Astrocyte (in vitro differentiated cells and primary cell): ENCODE data around the gene GMNN. TPM values are rescaled to one million over a fixed set of nuclear protein-coding genes. Genes with fewer than 3 reads are reported as not detected.

ENCODE experiments used
- DNase-seq: peaks from one replicate; pipeline ENCODE4 v3.0.0-alpha.2; 2010; ENCODE audit warnings: low read depth
- FAIRE-seq: peaks from 2 replicates; lab custom pipeline; 2011; peaks lifted over from hg19 to GRCh38; lab: Jason Lieb, UNC
- H2AFZ ChIP-seq: 2 replicates; pipeline ENCODE4 v1.6.0; 2012; ENCODE audit warnings: low read depth, low read length, inconsistent platforms
- H3K27ac ChIP-seq: 2 replicates; pipeline ENCODE4 v1.5.1; 2011; ENCODE audit warnings: low read depth, low read length, inconsistent platforms
- H3K27me3 ChIP-seq: 2 replicates; pipeline ENCODE4 v1.6.0; 2011; ENCODE audit warnings: low read length, inconsistent platforms; ENCODE audit not compliant: insufficient read depth
- H3K36me3 ChIP-seq: 2 replicates; pipeline ENCODE4 v1.5.1; 2011; ENCODE audit warnings: low read length, inconsistent platforms; ENCODE audit not compliant: insufficient read depth
- H3K4me1 ChIP-seq: 2 replicates; pipeline ENCODE4 v1.5.1; 2011; ENCODE audit warnings: low read length, inconsistent platforms; ENCODE audit not compliant: insufficient read depth
- H3K4me2 ChIP-seq: 2 replicates; pipeline ENCODE4 v1.6.0; 2012; ENCODE audit warnings: low read length, inconsistent platforms
- H3K4me3 ChIP-seq: 2 replicates; pipeline ENCODE4 v1.5.1; 2011; ENCODE audit warnings: low read depth, mild to moderate bottlenecking, low read length, inconsistent platforms; ENCODE audit not compliant: insufficient read depth
- H3K79me2 ChIP-seq: 2 replicates; pipeline ENCODE4 v1.6.0; 2012; ENCODE audit warnings: mild to moderate bottlenecking, low read length, inconsistent platforms; ENCODE audit not compliant: insufficient read depth
- H3K9ac ChIP-seq: 2 replicates; pipeline ENCODE4 v1.6.0; 2012; ENCODE audit warnings: mild to moderate bottlenecking, low read length, inconsistent platforms
- H3K9me3 ChIP-seq: 2 replicates; pipeline ENCODE4 v1.5.1; 2012; ENCODE audit warnings: low read depth, mild to moderate bottlenecking, low read length, inconsistent platforms; ENCODE audit not compliant: insufficient read depth
- H4K20me1 ChIP-seq: 2 replicates; pipeline ENCODE4 v1.6.0; 2012; ENCODE audit warnings: low read length, inconsistent platforms; ENCODE audit not compliant: insufficient read depth
- H3K27ac Mint-ChIP-seq: one replicate; pipeline ENCODE4 v1.8.0; 2021; ENCODE audit warnings: mild to moderate bottlenecking, mixed read lengths; ENCODE audit not compliant: unreplicated experiment
- H3K27me3 Mint-ChIP-seq: one replicate; pipeline ENCODE4 v1.8.0; 2021; ENCODE audit warnings: low read depth, mixed read lengths; ENCODE audit not compliant: unreplicated experiment
- H3K36me3 Mint-ChIP-seq: one replicate; pipeline ENCODE4 v1.8.0; 2021; ENCODE audit warnings: low read depth, mixed read lengths; ENCODE audit not compliant: unreplicated experiment
- H3K4me1 Mint-ChIP-seq: one replicate; pipeline ENCODE4 v1.8.0; 2021; ENCODE audit warnings: low read depth, mixed read lengths; ENCODE audit not compliant: unreplicated experiment
- H3K4me3 Mint-ChIP-seq: one replicate; pipeline ENCODE4 v1.8.0; 2021; ENCODE audit warnings: mild to moderate bottlenecking, moderate library complexity, mixed read lengths; ENCODE audit not compliant: unreplicated experiment
- H3K9me3 Mint-ChIP-seq: one replicate; pipeline ENCODE4 v1.8.0; 2021; ENCODE audit warnings: mild to moderate bottlenecking, mixed read lengths; ENCODE audit not compliant: unreplicated experiment
- CTCF ChIP-seq: IDR thresholded peaks from 2 replicates; pipeline ENCODE4 v1.5.1; 2011; ENCODE audit warnings: low read depth, mild to moderate bottlenecking, inconsistent platforms, low read length, moderate library complexity; ENCODE audit not compliant: insufficient read depth
- EZH2 ChIP-seq: IDR thresholded peaks from 2 replicates; pipeline ENCODE4 v1.6.1; 2012; ENCODE audit warnings: mild to moderate bottlenecking, low read length, inconsistent platforms; ENCODE audit not compliant: insufficient read depth
- total RNA-seq: library from RNA; stranded (reverse); gene quantifications from 2 replicates; pipeline ENCODE4 v1.2.1, GENCODE V29; 2021

GMNN gene
- total RNA-seq, 1 donor from 2014 or later, result 16.4 TPM

GRCh38 chr6:24795106-24795505 lies 20.4 kb downstream of the GMNN start:
- Mint-ChIP-seq H3K4me3 (no peak overlapping the region), H3K27ac (no peak overlapping the region), H3K4me1 (peaks cover 17% of the 10 kb centered on the region), H3K27me3 (no peaks in the 10 kb centered on the region), H3K9me3 (no peaks in the 10 kb centered on the region), H3K36me3 (no peaks in the 10 kb centered on the region)
- Histone ChIP-seq H2AFZ (no peak overlapping the region), H3K79me2 (no peaks in the 10 kb centered on the region), H3K36me3 (no peaks in the 10 kb centered on the region), H3K4me2 (no peak overlapping the region), H3K27ac (no peak overlapping the region), H3K4me3 (no peak overlapping the region), H3K9me3 (no peaks in the 10 kb centered on the region), H4K20me1 (no peaks in the 10 kb centered on the region), H3K9ac (no peak overlapping the region), H3K27me3 (no peaks in the 10 kb centered on the region), H3K4me1 (no peaks in the 10 kb centered on the region)
- FAIRE-seq, result no peak
- no peak for TF ChIP-seq EZH2
- TF ChIP-seq CTCF, result no peak
- DNase-seq, result no peak

GRCh38 chr6:24796616-24797290 lies 22.0 kb downstream of the GMNN start:
- Mint-ChIP-seq H3K36me3 (no peaks in the 10 kb centered on the region), H3K27ac (peak overlapping the region; percentile 67), H3K4me1 (peaks cover 17% of the 10 kb centered on the region), H3K27me3 (no peaks in the 10 kb centered on the region), H3K4me3 (no peak overlapping the region), H3K9me3 (no peaks in the 10 kb centered on the region)
- no peak overlapping the region for H3K9ac ChIP-seq
- H3K36me3 ChIP-seq, result no peaks in the 10 kb centered on the region
- no peaks in the 10 kb centered on the region for H3K9me3 ChIP-seq
- H3K4me2 ChIP-seq, result no peak overlapping the region
- no peak overlapping the region for H3K27ac ChIP-seq
- no peak overlapping the region for H3K4me3 ChIP-seq
- no peaks in the 10 kb centered on the region for H3K4me1 ChIP-seq
- FAIRE-seq, result no peak
- H3K79me2 ChIP-seq, result no peaks in the 10 kb centered on the region
- no peak for DNase-seq
- H2AFZ ChIP-seq, result no peak overlapping the region
- TF ChIP-seq EZH2 (no peak), CTCF (no peak)
- H3K27me3 ChIP-seq, result no peaks in the 10 kb centered on the region
- H4K20me1 ChIP-seq, result no peaks in the 10 kb centered on the region

GRCh38 chr6:24797596-24798216 lies 23.0 kb downstream of the GMNN start:
- Histone ChIP-seq H4K20me1 (no peaks in the 10 kb centered on the region), H3K4me1 (no peaks in the 10 kb centered on the region), H3K9me3 (no peaks in the 10 kb centered on the region), H3K36me3 (no peaks in the 10 kb centered on the region), H3K27ac (no peak overlapping the region), H3K27me3 (no peaks in the 10 kb centered on the region), H3K4me2 (no peak overlapping the region), H2AFZ (no peak overlapping the region), H3K9ac (no peak overlapping the region), H3K4me3 (no peak overlapping the region), H3K79me2 (no peaks in the 10 kb centered on the region)
- H3K27ac Mint-ChIP-seq, result no peak overlapping the region
- DNase-seq, result no peak
- no peaks in the 10 kb centered on the region for H3K36me3 Mint-ChIP-seq
- peak overlapping the region; percentile 13 for H3K4me3 Mint-ChIP-seq
- H3K27me3 Mint-ChIP-seq, result no peaks in the 10 kb centered on the region
- TF ChIP-seq EZH2 (no peak), CTCF (no peak)
- no peaks in the 10 kb centered on the region for H3K9me3 Mint-ChIP-seq
- FAIRE-seq, result no peak
- peaks cover 23% of the 10 kb centered on the region for H3K4me1 Mint-ChIP-seq
